Suprapubic skin (tissue), 4 donors: Measurements from ENCODE around the gene ANK2. TPM values are rescaled to one million over a fixed set of nuclear protein-coding genes. Genes with fewer than 3 reads are reported as not detected.

Experiments used
- DNase-seq, 2 donors: peaks; one replicate each; pipeline ENCODE4 v3.0.0-alpha.2; 2019; ENCODE audit warnings: low spot score in 2 of 2
- H3K27ac ChIP-seq: fragments of 200-600 bp; sonication (generic); one replicate; pipeline ENCODE4 v1.5.1; 2019
- H3K27me3 ChIP-seq: fragments of 200-600 bp; sonication (generic); one replicate; pipeline ENCODE4 v1.5.1; 2019
- H3K36me3 ChIP-seq: fragments of 200-600 bp; sonication (generic); one replicate; pipeline ENCODE4 v1.5.1; 2019
- H3K4me1 ChIP-seq: fragments of 200-600 bp; sonication (generic); one replicate; pipeline ENCODE4 v1.5.1; 2019
- H3K4me3 ChIP-seq: fragments of 200-600 bp; sonication (generic); one replicate; pipeline ENCODE4 v1.5.1; 2019; ENCODE audit warnings: mild to moderate bottlenecking
- H3K9me3 ChIP-seq: fragments of 200-600 bp; sonication (generic); one replicate; pipeline ENCODE4 v1.5.1; 2019
- CTCF ChIP-seq, 2 donors: fragments of 200-600 bp in 1 of 2; fragments of 450-650 bp in 1 of 2; sonication (generic) in 1 of 2; IDR thresholded peaks; one replicate each; pipeline ENCODE4 v1.5.1; 2016 to 2019; ENCODE audit warnings: antibody characterized with exemption in 2 of 2, mild to moderate bottlenecking in 1 of 2, moderate library complexity in 1 of 2
- EP300 ChIP-seq: sonication (generic); formaldehyde crosslinking; IDR thresholded peaks from one replicate; pipeline ENCODE4 v1.6.1; 2017; ENCODE audit warnings: antibody characterized with exemption
- POLR2A ChIP-seq, 2 donors: fragments of 450-650 bp; IDR thresholded peaks; one replicate each; pipeline ENCODE4 v1.6.1; 2017; ENCODE audit warnings: antibody characterized with exemption in 2 of 2, mild to moderate bottlenecking in 2 of 2, moderate library complexity in 2 of 2
- POLR2AphosphoS5 ChIP-seq, 3 donors: sonication (generic); formaldehyde crosslinking; IDR thresholded peaks; one replicate each; pipeline ENCODE4 v1.6.1; 2017; ENCODE audit warnings: antibody characterized with exemption in 3 of 3
- WGBS: methylation state at CpG from one replicate; pipeline ENCODE4 v1.1.5; 2018; 5-methylcytosine and 5-hydroxymethylcytosine counted together
- total RNA-seq, 4 donors: library from RNA; depleted of rRNA; stranded (reverse); fragments of >200 nt; gene quantifications; one replicate each; pipeline ENCODE4 v1.1.0, GENCODE V29; 2016

The ANK2 gene
- total RNA-seq, 4 donors from 2014 or later: 7.7 to 15.2 (median 11.2) TPM

DNA sequence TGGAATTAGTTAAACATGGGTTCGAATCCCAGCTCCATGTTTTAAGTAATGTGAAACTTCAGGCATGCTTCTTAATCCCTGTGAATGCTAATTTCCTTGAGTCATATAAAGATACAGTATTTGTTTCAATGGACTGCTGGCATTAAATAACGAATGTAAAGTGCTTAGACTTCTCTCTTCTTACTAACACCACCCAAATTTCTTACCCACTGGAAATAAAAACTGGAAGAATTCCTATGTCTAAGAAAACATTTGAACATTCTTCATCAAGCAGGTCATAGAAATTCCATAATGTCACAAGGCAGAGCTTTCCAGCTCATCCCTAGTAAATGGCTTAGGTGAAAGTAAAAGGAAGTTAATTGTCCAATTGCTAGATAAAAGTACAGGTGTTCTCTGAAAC is 172.5 kb downstream of the ANK2 start:
- TF ChIP-seq POLR2A (IDR thresholded peaks at IDR 0.05): no peak
- no peak for TF ChIP-seq EP300
- TF ChIP-seq POLR2AphosphoS5 (IDR thresholded peaks at IDR 0.05): no peak
- no peak for TF ChIP-seq CTCF (IDR thresholded peaks at IDR 0.05)
- Histone ChIP-seq H3K27ac (no peak overlapping the region), H3K4me3 (no peak overlapping the region), H3K27me3 (no peaks in the 10 kb centered on the region), H3K36me3 (no peaks in the 10 kb centered on the region), H3K9me3 (no peaks in the 10 kb centered on the region), H3K4me1 (no peaks in the 10 kb centered on the region)
- 76% methylated on average over 2 of the region's 2 CpGs for WGBS
- no peak for DNase-seq

DNA sequence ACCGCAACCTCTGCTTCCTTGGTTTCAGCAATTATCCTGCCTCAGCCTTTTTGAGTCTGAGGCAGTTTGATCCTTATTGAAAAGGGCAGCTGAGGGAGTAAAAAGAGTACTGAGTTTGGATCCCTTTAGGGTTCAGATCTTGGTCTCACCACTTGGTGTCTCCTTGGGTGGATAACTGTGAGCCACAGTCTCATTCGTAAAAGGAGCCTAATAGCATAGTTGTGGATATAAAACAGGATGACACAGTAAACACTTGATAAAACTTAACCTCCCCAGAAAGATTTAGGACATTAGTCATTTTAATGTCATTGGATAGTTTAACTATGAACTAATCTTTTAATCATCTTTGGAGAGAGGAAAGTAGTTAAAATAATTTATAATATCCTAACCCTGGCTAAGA is 173.0 kb downstream of the ANK2 start:
- no peak for DNase-seq
- TF ChIP-seq CTCF (IDR thresholded peaks at IDR 0.05) (no peak), POLR2AphosphoS5 (IDR thresholded peaks at IDR 0.05) (no peak), POLR2A (IDR thresholded peaks at IDR 0.05) (no peak), EP300 (no peak)
- no peaks in the 10 kb centered on the region for H3K9me3 ChIP-seq
- WGBS: 81% methylated on average over 2 of the region's 2 CpGs
- H3K27ac ChIP-seq: no peak overlapping the region
- no peak overlapping the region for H3K4me3 ChIP-seq
- no peaks in the 10 kb centered on the region for H3K36me3 ChIP-seq
- no peaks in the 10 kb centered on the region for H3K4me1 ChIP-seq
- no peaks in the 10 kb centered on the region for H3K27me3 ChIP-seq

DNA sequence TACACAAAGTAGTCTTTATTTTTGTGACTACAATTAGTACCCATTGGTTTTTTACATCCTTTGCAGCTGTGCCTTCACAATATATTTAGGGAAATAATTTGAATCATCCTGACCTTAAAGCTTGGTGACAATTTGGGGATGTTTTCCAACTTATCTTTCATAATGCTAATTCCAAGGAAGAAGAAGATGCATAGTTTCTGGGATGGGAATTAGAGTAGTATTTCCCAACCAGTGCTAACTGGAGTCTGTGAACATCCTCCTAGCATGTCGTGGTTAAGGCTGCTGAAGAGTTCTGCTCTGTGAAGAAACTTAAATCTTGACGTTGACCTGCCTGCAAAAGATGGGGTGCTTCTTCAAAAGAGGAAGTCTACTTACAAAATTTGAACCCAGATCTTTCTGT is 173.5 kb downstream of the ANK2 start:
- Histone ChIP-seq H3K4me1 (no peaks in the 10 kb centered on the region), H3K4me3 (no peak overlapping the region)
- 80% methylated on average over 2 of the region's 2 CpGs for WGBS

DNA sequence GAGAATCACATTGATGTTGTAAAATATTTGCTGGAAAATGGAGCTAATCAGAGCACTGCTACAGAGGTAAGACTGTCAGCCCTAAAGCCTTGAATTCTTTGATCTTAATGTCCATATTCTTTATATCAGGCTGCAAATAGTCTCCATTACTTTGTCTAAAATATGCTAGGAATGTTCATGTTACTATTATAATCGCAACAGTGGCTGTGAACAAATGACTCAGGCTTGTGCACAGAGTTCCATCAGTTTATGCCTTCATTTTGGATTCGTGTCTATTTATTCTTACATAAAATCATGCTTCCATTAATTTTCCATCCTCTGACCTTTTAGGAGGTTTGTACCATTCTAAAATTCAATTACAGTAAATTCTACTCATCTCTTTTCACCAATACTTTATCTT is 182.7 kb downstream of the ANK2 start:
- Histone ChIP-seq H3K36me3 (no peaks in the 10 kb centered on the region), H3K27ac (no peak overlapping the region), H3K4me3 (no peak overlapping the region), H3K27me3 (no peaks in the 10 kb centered on the region), H3K4me1 (no peaks in the 10 kb centered on the region), H3K9me3 (no peaks in the 10 kb centered on the region)
- WGBS: 76% methylated on average over 2 of the region's 2 CpGs
- TF ChIP-seq POLR2A (IDR thresholded peaks at IDR 0.05) (no peak), EP300 (no peak), POLR2AphosphoS5 (IDR thresholded peaks at IDR 0.05) (no peak), CTCF (IDR thresholded peaks at IDR 0.05) (no peak)
- DNase-seq: no peak

More for the DNA sequence above, 173.5 kb downstream of the ANK2 start:
- TF ChIP-seq POLR2AphosphoS5 (IDR thresholded peaks at IDR 0.05) (no peak), EP300 (no peak), CTCF (IDR thresholded peaks at IDR 0.05) (no peak), POLR2A (IDR thresholded peaks at IDR 0.05) (no peak)
- Histone ChIP-seq H3K36me3 (no peaks in the 10 kb centered on the region), H3K27ac (no peak overlapping the region), H3K27me3 (no peaks in the 10 kb centered on the region), H3K9me3 (no peaks in the 10 kb centered on the region)
- DNase-seq: no peak

- H3K36me3 ChIP-seq: no peaks in the 10 kb centered on the region
- H3K9me3 ChIP-seq: no peaks in the 10 kb centered on the region
- no peak overlapping the region for H3K4me3 ChIP-seq
- H3K4me1 ChIP-seq: no peaks in the 10 kb centered on the region
- no peaks in the 10 kb centered on the region for H3K27me3 ChIP-seq
- no peak for DNase-seq
- no peak overlapping the region for H3K27ac ChIP-seq
- WGBS: 86% methylated on average over 5 of the region's 5 CpGs
- TF ChIP-seq POLR2AphosphoS5 (IDR thresholded peaks at IDR 0.05) (no peak), POLR2A (IDR thresholded peaks at IDR 0.05) (no peak), CTCF (IDR thresholded peaks at IDR 0.05) (no peak), EP300 (no peak)
Observed at GRCh38 chr4:113236916-113237315, 187.5 kb downstream of the ANK2 start.
